C4-2B (cell line): ENCODE results near the gene PAM.

Source experiments
- CTCF ChIP-seq: fragments of 450-650 bp; conservative IDR thresholded peaks from 2 replicates; pipeline ENCODE4 v1.5.1; 2017; ENCODE audit warnings: mild to moderate bottlenecking
- ZFX ChIP-seq: fragments of 450-650 bp; IDR thresholded peaks from 2 replicates; pipeline ENCODE4 v1.6.1; 2017

DNA sequence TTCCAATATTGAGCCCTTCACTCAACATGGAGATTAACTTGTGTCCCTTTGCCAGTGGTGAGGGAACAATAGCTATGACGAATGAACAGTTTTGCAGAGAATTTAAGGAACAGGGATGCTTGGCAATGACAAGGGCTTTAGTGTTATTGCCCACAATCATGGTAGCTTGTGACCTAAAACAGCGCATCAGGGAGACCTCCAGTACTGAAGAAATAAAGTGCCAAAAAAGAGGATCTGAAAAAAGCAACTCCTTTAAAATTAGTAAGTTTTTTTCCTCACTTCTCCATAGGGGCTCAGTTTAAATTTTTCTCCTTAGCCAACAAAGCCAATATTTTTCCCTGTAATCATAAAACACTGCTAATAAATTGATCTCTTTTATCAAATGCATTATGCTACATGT lies 41.8 kb upstream of the PAM start:
- TF ChIP-seq CTCF, result no peak
- TF ChIP-seq ZFX, result no peak
